Superior temporal gyrus (tissue), 1 donor: Measurements from ENCODE around the gene WFIKKN1.
"Not testable (repeated sequence)": the region's sequence is repeated elsewhere in the genome, so short reads cannot be mapped to it uniquely, and the experiment has no call there.

Experiments used
- DNase-seq: peaks from one replicate; pipeline ENCODE4 v3.0.0-alpha.2; 2016; ENCODE audit errors: extremely low spot score

The WFIKKN1 gene

DNA sequence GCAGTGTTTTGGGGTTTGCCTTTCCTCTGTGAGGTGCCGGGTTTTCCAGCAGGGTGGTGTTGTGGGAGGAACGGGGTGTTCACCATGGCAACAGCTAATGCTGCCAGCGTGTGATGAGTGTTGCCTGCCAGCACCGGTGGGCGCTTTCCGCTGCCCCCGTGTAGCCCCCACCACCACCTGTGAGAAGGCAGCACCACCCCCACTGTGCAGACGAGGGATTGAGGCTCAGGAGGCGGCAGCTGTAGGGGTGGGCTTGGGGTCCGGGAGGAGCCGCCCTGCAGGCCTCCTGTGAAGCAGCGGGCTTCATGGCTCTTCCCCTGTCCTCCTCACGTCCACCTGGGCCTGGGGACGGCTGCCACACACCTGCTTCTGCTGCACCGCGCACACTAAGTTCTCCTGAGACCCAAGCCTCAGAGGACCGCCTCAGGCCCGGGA, 35.7 kb upstream of the WFIKKN1 start:
- DNase-seq: no peak

DNA sequence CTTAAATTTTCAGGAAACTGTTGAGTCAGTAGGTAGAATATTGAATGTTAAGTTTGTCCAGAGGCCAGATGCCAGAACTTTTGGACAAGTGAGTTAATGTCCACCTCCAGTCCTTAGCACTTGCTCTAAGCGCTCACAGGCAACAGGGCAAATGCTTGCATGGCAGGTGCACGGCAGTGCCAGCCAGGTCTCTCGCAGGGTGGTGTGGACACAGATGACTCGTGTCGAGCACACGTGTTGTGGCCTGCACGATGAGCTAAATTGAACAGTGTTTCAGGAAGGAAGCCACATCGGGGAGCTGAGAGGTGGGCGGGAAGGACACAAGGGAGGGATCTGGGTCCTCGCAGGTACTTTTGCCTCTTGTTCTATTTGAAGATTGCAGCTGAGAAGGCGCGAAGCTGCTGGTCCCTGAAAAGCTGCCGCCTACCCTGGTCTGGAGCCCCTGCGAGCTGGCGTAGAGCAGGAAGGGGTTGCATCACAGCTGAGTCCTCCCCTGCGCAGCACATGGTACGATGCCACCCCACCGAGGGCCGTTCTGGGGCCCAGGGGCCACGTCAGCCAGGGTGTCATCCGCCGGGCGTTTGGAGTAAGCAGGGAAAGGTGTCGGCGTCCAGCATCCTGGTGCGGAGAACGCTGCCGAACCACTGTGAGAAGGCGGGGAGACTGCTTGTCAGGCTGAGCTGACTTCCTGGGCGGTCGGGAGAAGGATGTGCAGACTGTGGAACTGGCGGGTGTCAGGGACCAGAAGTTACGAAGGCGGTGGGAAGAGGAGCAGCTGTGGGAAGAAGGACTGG, 34.6 kb upstream of the WFIKKN1 start:
- no peak for DNase-seq

DNA sequence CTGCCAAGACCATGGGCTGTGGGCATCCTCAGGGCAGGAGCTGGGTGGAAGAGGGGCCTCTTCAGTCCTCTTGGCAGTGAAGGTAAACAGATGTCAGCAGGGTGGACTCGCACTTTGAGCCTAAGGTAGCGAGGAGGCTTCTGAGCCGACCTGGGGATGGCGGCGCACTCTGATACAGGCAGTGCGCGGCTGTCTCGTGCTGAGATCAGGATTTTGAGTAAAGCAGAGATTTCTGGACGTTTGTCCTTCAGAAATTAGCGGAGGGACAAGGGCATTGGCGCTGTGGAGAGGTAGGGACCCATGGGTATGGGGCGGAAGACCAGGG, 34.1 kb upstream of the WFIKKN1 start:
- no peak for DNase-seq

DNA sequence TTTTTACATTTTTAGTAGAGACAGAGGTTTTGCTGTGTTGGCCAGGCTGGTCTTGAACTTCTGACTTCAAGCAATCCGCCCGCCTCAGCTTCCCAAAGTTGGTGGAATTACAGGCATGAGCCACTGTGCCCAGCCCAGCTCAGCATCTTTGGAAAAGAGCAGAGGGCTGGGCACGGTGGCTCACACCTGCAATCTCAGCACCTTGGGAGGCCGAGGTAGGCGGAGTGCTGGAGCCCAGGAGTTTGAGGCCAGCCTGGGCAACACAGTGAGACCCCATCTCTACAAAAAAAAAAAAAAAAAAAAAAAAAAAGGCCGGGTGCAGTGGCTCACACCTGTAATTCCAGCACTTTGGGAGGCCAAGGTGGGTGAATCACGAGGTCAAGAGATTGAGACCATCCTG, 33.1 kb upstream of the WFIKKN1 start:
- not testable (repeated sequence) for DNase-seq

DNA sequence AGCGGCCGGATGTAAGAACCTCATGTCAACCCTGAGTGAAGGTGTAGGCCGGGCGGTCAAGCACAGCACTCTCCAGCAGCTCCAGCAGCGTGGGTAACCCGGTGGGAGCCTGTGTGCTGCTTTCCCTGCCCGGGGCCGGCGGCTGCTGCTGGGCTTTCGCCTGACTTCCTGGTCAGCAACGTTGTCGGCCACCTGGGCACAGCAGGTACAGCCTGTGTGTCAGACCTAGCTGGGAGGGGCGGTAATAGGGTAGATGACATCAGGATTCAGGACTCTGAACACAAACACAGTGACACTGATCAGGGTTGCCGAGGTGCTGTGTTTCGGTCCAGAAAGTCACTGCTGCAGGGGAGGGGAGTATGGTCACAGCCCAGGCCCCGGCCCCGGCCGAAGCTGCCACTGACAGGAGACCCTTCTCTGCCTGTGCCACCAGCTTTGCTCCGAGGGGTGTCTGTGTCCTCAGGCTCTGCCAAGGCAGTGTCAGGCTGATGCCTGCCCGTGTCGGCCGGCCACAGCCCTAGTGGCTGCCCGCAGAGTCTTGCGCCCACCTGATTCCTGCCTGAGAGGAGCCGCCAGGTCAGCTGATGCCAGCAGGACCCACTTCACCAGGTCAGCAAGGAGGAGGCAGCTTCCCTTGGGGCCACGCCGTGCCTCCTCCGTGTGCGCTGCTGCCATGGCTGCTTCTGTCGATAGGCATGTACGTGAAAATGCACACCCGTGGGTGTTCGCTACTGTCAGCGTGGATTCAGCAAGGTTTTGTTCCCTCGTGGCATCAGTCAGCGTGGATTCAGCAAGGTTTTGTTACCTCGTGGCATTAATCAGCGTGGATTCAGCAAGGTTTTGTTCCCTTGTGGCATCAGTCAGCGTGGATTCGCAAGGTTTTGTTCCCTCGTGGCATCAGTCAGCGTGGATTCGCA, 31.7 kb upstream of the WFIKKN1 start:
- DNase-seq: no peak

DNA sequence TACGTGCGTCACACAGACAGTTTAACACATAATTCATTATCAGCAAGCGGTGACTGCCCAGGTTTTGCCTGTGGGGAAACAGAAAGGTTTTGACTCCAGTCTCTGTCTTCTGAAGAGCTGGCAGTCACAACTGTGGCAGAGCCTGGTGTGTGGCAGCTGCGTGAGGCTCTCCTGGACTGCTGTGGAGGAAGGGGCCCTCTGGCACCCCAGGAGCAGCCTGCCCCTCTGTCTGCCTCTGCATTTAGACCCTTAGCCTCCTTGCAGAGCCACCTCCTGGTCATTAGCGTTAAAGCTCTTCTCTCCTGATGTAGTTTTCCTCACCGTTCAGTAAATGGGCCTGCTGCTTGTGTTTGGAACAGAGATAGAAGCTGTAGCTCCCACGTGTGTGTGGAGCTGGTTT, 30.0 kb upstream of the WFIKKN1 start:
- DNase-seq: no peak

DNA sequence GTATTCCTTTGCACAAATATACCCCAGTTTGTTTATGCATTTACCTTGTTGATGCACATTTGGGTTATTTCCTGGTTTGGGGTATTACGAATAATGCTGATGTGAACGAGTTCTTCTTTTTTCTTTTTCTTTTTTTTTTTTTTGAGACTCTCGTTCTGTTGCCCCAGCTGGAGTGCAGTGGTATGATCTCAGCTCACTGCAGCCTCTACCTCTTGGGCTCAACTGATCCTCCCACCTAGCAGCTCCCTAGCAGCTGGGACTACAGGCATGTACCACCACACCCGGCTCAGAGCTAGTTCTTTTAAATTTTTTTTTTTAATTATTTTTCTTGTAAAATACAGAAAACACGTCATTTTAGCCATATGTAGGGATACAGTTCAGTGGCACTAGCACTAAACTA, 26.9 kb upstream of the WFIKKN1 start:
- no peak for DNase-seq

DNA sequence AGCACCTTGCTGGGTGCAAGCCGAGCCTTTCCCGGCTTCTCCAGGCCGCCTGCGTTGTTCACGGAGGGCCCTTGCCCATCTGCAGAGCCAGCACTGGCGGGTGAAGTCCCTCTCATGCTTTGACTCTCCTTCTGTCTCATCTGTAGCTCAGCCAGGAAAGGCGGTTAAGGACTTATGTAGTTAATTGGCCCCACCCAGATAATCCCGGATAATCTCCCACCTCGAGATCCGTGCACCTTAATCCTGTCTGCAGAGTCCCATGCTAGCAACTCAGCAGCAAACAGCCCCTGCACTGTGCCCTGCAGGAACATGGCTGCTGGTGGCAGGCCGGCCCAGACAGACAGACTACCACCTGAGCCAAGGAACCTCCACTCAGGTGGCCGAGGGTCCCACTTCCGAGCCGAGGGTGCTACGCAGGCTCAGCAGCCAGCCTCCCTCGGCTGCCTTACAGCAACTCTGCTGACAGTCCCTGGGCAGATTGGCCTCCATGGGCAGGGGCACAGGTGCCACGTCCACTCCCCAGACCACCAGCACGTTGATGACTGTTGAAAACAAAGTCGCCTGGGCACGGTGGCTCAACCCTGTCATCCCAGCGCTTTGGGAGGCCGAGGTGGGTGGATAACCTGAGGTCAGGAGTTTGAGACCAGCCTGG, 24.0 kb upstream of the WFIKKN1 start:
- DNase-seq: no peak

DNA sequence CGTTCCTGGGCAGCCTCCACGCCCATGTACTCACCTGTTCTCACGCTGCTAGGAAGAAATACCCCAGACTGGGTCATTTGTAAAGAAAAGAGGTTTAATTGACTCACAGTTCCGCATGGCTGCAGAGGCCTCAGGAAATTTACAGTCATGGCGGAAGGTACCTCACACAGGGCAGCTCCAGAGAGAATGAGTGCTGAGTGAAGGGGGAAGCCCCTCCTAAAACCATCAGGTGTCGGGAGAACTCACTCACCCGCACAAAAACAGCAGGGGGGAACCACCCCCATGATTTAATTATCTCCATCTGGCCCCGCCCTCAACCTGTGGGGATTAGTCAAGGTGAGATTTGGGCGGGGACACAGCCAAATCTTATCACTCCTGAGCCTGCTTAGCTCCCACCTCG, 22.8 kb upstream of the WFIKKN1 start:
- no peak for DNase-seq

DNA sequence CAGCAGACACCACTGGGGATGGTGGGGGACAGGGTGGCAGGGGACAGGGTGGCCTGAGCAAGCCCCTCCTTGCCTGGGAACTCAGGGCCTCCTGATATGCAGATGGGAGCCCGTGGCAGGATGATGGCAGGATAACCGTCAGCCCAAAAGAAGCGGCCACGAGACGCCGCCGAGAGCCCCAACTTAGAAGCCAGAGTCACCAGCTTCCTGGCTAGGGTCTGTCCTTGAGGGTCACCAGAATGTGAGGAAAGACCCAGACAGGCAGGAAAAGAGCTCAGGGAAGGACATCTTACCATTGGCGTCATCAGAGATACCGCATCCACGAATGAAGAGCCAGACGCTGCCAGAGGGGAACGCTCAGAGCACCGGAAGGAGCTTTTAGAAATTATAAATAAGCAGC, 21.5 kb upstream of the WFIKKN1 start:
- no peak for DNase-seq

DNA sequence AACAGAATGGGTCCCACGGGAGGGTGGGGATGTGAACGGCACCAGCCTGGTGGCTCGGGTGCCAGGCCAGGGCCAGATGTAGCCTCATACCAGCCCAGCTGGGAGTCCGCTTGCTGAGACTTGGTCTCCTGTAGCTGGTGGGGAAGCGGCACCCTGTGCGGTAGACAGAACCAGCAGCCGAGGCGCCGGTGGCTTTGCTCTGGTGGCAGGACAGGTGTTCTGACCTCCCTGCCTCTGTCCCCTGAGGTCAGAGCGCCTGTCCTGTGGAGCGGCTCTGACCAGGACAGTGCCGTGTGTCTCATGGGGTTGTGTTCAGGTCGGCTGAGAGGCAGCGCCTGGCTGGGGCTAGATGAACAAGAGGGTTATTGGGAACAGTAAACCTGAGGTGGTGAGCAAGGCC, 20.8 kb upstream of the WFIKKN1 start:
- DNase-seq: no peak

DNA sequence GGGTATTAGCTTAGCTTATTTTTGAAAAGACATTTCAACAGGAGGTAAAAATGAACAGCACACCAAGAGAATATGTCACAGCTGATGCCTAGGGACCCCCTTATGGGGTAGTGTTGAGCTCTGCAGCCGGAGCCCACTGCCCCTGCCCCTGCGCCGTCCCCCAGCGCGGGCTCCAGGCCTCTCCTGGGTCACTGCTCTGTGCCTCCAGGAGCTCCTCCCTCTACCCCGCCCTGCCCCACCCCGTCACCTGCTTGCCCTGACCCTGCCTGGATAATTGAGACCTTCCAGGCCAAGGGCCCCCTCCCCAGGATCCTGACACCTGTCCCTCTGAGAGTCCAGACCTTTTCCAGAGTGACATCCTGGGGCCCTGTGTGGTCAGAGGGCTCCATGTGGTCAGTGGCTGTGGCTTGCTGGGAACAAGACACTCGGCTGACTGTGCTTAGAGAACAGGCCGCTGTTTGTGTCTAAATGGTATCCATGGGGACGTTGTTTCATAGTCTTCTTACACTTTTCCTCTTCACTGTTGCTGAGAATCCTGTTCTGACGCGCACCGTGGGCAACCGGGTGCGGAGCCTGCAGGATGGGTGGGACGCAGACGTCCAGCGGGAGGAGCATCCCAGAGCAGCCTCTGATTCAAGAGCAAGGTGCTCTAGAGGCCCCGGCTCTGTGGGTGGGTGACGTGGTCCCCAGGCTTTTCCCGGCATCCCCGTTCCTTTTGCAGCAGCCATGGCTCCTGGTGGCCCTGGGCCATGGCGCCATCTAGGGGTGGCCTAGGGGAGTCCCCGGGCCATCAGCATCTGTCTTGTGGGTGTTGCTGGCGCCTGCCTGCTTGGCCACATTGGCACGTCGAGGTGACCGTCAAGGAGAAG, 20.0 kb upstream of the WFIKKN1 start:
- DNase-seq: peak; percentile 72

DNA sequence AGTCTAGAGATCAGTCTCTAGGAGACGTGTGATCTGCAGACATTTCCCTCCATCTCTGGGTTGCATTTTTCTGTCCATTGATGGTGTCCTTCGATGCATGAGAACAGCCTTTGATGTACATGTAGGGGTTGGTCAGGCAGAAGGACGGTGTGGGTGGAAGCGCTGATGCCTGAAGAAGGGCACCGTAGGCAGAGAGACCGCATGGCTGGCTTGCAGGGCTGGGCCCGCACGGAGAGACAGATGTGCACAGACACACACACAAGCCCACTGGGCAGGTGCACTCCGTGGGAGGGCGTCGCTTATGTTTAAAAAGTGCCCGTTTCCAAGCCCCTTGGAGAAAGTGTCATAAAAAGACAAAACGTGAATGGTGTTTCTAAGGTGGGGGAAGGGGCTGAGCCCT, 15.7 kb upstream of the WFIKKN1 start:
- no peak for DNase-seq

DNA sequence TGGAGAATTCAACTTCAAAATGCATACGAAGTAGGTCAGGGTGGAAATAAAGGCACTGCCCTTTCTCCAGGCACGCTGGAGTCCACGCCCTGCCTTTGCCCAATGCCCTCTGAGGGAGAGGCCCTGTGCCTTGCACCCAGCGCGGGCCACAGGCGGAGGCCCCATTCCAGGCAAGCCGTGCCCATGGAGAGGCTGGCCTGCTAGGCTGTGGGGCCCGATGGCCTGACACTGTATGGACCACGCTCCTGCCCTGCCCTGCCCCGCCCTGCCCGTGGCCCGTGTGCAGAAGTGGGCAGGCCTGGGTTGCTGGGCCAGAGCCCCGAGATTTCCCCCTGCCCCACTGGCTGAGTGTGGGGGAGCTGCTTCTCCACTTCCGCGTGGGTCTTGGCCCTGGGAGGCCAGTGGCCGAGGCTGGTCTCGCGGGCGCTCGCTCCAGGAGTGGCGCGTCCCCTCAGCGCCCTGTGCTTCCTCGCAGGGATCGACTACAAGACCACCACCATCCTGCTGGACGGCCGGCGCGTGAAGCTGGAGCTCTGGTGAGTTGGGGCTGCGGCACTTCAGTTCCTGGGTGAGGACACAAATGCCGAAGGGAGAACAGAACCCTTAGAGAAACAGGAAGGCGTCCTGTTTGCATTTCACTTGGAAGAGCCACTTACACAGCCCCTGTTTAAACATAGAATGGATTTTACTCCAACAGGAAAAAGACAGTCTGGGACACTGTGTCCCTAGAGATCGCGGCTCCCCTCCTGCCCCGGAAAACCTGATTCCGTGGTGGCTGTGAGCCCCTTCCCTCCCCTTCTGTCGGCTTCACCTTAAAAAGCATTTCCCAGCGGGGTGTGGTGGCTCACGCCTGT, 13.8 kb upstream of the WFIKKN1 start:
- DNase-seq: no peak

DNA sequence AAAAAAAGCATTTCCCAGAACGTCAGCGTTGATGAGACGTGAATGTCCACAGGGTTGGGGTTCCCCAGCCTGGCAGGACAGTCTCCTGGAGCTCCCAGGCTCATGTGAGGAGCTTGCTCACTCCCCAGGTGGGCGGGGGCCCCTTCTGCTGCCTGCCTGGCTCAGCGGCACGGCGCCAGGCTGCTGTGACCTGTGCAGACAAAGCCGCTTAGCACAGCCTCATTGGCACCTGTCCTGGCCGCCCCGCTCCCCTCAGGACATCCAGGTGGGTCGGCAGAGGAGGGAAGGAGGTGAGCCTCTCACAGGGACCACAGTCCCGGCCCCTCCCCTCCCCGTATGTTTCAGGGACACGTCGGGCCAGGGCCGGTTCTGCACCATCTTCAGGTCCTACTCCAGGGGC, 12.9 kb upstream of the WFIKKN1 start:
- DNase-seq: no peak

DNA sequence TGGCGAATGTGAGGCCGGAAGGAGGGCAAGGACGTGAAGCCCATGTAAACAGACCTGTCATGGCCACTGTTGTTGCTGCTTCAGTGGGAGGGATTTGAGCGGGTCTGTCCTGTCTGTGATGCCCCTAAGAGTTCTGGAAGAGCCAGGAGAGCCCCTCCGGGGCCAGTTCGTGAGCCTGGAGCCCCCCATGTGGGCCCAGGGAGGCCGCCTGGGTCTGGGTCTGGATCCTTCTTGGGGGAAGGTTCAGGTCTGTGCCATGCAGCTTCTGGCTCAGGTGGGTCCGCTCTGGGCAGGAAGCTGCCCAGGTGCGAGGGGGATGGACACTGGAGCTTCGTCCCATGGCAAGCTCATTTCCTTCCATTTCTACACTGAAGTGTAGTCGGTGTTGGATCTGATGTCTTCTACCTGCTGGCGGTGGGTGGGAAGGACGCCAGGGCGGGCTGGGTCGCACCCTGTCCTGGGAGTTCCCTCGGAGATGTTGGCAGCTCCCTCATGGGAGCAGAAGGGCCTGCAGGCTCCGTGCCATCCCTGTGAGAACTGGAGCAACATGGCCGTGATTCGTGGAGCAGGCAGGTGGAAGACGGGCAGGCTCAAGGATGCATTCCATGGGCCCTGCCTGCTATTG, 11.2 kb upstream of the WFIKKN1 start:
- no peak for DNase-seq

DNA sequence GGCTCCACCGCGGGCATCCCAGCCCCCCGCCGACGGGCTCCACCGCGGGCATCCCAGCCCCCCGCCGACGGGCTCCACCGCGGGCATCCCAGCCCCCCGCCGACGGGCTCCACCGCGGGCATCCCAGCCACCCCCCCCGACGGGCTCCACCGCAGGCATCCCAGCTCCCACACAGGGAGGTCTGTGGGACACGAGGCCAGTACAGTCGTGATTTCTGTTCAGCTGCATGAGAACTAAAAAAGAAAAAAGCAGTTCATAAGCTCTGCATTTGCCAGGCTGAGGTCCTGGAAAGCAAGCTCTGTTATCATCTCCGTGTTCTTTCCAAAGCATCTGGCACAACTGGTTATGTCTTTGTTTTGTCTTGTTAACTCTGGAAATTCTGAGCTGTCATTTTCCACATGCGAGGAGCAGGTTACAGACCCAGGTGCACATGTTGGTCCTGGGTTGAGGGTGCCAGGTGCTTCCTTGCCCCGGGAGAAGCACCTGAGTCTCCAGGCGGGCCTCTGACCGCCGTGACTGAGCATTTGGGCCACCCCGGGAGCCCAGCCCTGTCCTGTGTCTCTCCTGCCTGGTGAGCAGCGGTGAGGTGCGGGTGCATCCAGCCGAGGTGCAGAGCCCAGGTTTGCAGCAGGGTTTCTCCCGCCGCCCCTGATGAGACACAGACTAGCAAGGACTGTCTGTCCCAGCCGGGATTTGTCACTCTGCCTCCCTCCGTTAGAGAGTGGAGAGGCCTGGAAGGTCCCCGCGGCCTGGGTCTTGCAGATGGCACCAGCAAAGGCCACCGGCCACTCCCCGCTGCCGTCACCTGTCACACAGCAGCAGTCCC, 9.9 kb upstream of the WFIKKN1 start:
- peak; percentile 16 for DNase-seq

DNA sequence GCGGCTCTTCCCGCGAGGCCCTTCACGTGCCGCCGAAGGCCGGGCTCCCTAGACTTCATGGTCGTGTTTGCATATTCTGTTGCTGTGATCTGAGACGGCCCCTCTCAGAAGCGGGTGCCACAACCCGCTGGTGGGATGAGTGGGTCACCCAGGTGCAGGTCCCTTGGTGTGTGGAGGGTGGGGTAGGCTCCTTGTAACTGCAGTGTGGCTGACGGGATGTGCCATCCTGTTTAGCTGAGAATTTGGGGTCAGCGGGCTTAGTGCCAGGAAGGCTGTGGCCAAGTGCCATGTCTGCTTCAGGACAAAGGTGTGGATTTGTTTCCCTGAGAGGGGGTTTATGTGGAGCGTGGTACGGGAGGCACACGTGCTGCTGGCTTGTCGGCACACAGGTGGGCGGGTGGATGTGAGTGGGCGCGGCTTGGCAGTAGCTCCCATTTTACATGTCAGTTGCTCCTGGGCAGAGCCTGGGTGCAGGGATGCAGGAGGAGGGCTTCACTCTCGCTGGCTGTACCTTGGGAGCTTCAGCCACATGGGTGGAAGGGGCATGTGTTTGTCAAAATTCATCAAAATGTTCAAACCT, 9.2 kb upstream of the WFIKKN1 start:
- DNase-seq: peak; percentile 18

DNA sequence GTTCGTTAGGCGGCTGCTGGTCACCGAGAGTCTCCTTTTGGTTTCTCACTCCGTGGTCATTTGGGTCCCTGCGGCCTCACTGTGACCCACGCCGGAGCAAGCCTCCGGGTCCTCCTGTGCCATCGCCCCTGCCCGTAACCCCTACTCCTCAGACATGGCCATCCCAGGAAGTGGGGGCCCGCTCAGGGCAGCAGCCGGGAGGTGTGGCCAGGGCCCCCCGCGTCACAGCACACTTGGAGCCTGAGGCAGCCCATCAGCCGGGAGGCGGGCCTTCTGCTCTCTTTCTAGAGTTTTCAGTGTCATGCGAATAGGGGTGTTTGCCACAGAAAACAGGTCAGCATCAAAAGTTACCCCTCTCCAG, 7.9 kb upstream of the WFIKKN1 start:
- no peak for DNase-seq
